Measurements from ENCODE around the gene BCL2L12. TPM values are rescaled to one million over a fixed set of nuclear protein-coding genes. Genes with fewer than 3 reads are reported as not detected.

The BCL2L12 gene
- total and polyA plus RNA-seq, 12 donors: 3.3 to 16.3 (median 9.9) TPM

- Histone ChIP-seq H3K27me3 (no peaks in the 10 kb centered on the region), H3K36me3 (replicated peaks in 1 of 2) (peaks cover 0 to 34% of the 10 kb centered on the region in 2 donors), H3K27ac (peak overlapping the region in 2 of 5 donors; percentile 76 to 91), H3K4me1 (replicated peaks in 1 of 2) (peaks cover 32 to 50% of the 10 kb centered on the region in 2 donors), H3K9me3 (replicated peaks in 1 of 3) (no peaks in the 10 kb centered on the region), H3K4me3 (no peak overlapping the region)
- TF ChIP-seq POLR2A (IDR thresholded peaks at IDR 0.05) (no peak), CTCF (IDR thresholded peaks at IDR 0.05) (no peak)
- WGBS, 4 donors: 64 to 71% (median 69%) methylated on average over 9 to 12 of the region's 12 CpGs
- intact Hi-C loops (cut with DNase I): loop anchor here in 1 of 2 donors (10.0 kb wide), 1 partner anchor 94 kb away; the partner anchor contains the start of genes NOSIP and PRRG2
- peak in 4 of 7 donors; percentile 26 to 52 (median 36) for DNase-seq
Measured at GRCh38 chr19:49678985-49679770, 13.4 kb downstream of the BCL2L12 start.

- Histone ChIP-seq H3K4me1 (replicated peaks in 1 of 2) (peaks cover 32 to 50% of the 10 kb centered on the region in 2 donors), H3K9me3 (replicated peaks in 1 of 3) (no peaks in the 10 kb centered on the region), H3K27ac (peak overlapping the region in 4 of 5 donors; percentile 39 to 91 (median 68)), H3K4me3 (no peak overlapping the region), H3K36me3 (replicated peaks in 1 of 2) (peaks cover 0 to 41% of the 10 kb centered on the region in 2 donors), H3K27me3 (no peaks in the 10 kb centered on the region)
- WGBS, 4 donors: 49 to 55% (median 52%) methylated on average over 10 of the region's 10 CpGs
- no peak for TF ChIP-seq CTCF (IDR thresholded peaks at IDR 0.05)
- TF ChIP-seq POLR2A (IDR thresholded peaks at IDR 0.05): no peak
- DNase-seq: peak in 2 of 7 donors; percentile 27 to 38
- intact Hi-C loops (cut with DNase I): loop anchor here in 1 of 2 donors (10.0 kb wide), 1 partner anchor 95 kb away; the partner anchor contains the start of genes NOSIP and PRRG2
Measured at GRCh38 chr19:49679771-49680413, 14.2 kb downstream of the BCL2L12 start.

GRCh38 chr19:49680421-49681351 lies 15.0 kb downstream of the BCL2L12 start:
- no peaks in the 10 kb centered on the region for H3K27me3 ChIP-seq
- H3K27ac ChIP-seq: peak overlapping the region in 4 of 5 donors; percentile 39 to 79 (median 68)
- intact Hi-C loops (cut with DNase I): no loop called here
- peak; percentile 89 to 96 (median 91) for DNase-seq
- no peaks in the 10 kb centered on the region for H3K9me3 ChIP-seq (replicated peaks in 1 of 3)
- WGBS, 4 donors: 23 to 47% (median 27%) methylated on average over 21 to 40 of the region's 40 CpGs
- no peak for TF ChIP-seq POLR2A (IDR thresholded peaks at IDR 0.05)
- TF ChIP-seq CTCF (IDR thresholded peaks at IDR 0.05): peak; percentile 93 to 100 (median 98)
- peaks cover 31 to 50% of the 10 kb centered on the region in 2 donors for H3K4me1 ChIP-seq (replicated peaks in 1 of 2)
- H3K36me3 ChIP-seq (replicated peaks in 1 of 2): peaks cover 0 to 49% of the 10 kb centered on the region in 2 donors
- peak overlapping the region in 1 of 4 donors; percentile 30 for H3K4me3 ChIP-seq

Measured in adrenal gland (tissue), 12 donors.